Erythroblast (primary cell): ENCODE measurements around the gene SP3.
"Not testable (repeated sequence)": the region's sequence is repeated elsewhere in the genome, so short reads cannot be mapped to it uniquely, and the experiment has no call there.

Experiments
- DNase-seq, 2 experiments: peaks; one replicate each; lab custom pipeline; 2025; lab: John Stamatoyannopoulos, UW
- GATA1 ChIP-seq: IDR thresholded peaks from 2 replicates; pipeline ENCODE4 v1.6.1; 2011; ENCODE audit warnings: low read depth, mild to moderate bottlenecking, control low read depth, low read length, moderate library complexity
- POLR2A ChIP-seq: IDR thresholded peaks from 2 replicates; pipeline ENCODE4 v1.6.1; 2011; ENCODE audit warnings: mild to moderate bottlenecking, low read length

Gene SP3

DNA sequence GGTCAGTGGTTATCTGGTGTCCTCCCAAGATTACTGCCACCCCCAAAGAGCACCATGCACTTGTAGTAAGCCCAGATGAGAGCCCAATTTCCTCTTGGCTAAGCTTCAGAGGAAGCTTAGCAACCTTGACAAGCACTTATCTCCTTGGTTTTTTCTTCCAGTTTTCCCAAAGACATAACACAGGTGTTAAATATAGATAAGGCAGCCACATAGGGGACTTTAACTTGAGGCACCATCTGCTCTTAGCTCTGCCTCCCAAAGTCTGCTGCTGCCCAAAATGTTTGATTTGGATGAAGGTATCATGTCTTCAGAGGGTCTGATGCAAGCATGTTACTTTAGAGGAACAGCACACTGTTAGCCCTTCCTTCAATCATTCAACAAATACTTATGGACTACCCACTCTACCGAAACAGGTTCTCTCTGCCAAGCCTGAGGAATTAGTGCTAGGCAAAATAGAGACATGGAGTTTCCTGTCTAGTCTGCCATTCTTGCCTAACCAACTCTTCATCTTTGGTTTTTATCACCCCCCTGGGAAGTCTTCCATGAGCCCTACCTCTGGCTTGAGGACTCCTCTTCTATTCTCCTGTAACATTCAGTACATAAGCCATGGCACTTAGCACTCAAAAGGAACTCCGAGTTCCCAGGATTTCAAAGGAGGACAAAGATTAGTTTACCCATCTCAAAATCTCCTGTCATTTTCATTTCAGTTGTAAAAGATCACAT is 73.7 kb downstream of the SP3 start:
- TF ChIP-seq GATA1 (no peak), POLR2A (no peak)
- peak; percentile 36 to 58 for DNase-seq

DNA sequence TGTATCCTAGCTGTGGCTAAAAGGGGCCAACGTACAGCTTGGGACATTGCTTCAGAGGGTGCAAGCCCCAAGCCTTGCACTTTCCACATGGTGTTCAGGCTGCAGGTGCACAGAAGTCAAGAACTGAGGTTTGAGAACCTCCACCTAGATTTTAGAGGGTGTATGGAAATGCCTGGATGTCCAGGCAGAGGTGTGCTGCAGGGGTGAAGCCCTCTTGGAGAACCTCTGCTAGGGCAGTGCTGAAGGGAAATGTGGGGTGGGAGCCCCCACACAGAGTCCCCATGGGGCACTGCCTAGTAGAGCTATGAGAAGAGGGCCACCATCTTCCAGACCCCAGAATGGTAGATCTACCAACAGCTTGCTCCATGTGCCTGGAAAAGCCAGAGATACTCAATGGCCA is 75.7 kb downstream of the SP3 start:
- DNase-seq: not testable (repeated sequence)

DNA sequence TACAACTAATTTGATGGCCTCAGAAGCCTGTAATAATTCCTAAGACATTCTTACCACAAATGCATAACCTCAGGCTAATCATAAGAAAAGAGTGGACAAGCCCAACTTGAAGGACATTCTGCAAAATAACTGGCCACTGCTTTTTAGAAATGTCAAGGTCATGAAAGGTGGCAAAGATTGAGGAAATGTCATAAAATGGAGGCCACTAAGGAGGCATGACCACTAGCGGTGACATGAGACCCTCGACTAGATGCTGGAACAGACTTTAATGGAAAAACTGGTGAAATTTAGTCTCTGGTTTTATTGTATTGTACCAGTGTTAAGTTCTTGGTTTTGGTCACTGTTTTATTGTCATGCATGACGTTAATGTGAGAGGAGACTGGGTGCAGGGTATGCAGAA is 78.6 kb downstream of the SP3 start:
- TF ChIP-seq POLR2A (no peak), GATA1 (no peak)
- DNase-seq: no peak

DNA sequence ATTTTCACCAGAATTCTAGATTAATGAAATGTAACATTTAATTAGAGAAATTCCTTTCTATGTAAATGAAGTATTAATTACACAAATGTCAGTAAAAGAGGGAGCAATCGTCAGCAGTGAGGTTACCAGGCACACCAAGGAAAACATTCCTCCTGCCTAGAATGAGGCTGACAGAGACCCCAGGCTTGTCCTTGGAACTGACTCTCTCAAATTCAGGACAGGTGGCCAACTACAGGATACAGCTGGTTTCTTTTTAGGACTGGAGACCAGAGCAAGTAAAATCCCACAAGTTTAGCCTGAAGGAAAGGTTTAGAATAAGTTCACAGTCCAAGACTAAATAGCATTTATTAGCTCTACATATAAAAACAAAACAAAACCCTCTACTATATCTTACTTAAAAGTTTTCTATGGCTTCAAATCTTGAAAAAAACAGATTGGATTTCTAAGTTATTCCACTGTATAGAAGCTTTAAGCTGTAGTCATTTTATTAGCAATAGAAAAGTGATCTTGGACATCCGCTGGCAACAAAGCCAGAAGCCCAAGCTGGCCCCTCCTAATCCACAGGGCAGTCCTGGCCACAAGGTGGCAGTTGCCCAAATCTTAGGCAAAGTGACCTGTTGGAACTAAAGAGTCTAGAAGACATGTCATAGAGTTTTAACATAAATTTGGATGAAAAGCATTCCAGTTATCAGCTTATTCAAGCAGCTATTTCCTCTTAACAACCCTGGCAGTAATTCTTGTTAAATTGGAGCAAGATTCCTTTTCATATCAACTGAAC is 81.0 kb downstream of the SP3 start:
- peak; percentile 43 to 63 for DNase-seq
- TF ChIP-seq POLR2A (no peak), GATA1 (no peak)

DNA sequence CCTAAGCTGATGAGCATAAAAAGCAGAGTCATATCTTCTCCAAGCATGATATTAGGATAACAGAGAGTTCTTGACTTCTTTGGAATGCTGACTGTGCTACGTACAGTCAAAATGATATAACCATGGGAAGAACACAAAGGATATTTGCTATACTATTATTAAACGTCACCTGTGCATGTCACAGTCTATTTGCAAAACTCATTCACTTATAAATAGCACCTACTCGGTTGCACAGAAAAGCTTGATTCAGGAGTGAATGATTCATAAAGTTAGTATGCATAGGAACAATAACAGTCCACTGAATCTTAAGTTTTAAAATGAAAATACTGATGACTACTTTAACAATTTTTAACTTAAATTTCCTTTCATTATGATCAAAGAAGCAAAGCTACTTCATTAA is 83.3 kb downstream of the SP3 start:
- TF ChIP-seq POLR2A (no peak), GATA1 (no peak)
- DNase-seq: no peak

DNA sequence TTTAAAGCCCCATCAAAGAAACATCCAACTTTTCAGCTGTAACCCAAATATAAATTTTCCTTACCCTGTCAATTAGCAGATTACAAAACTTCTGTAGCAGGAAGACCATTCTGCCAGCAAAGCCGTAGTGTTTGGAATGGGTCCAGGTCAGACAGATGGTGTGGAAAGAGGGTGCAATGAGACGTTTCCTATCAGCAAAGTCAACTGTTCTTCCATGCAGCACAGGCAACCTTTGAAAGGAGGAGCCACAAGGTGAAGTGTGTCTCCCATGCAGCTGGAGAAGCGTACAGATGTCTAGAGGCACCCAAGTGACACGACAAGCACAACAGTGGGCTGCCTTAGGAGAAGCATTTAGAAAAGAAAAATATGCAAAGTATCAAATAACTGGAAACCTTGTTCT is 83.7 kb downstream of the SP3 start:
- DNase-seq: no peak
- TF ChIP-seq GATA1: no peak
- no peak for TF ChIP-seq POLR2A

DNA sequence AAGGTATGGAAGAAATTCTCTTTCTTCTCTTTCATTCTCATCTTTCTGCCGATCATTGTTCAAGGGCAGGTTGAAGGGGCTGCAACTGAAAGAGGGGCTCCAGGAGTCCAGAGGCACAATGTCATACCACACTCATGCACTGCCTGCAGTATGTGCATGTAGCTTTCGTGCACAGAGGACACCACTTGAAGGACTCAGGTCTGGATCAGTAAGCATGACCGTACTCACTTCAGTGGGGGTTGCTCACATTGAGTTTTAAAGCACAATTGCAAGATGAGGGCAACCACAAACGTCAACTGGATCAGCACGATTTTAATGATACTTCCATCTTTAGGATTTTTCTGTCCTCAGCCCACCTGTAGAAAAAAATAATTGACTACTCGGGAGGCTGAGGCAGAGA is 84.6 kb downstream of the SP3 start:
- no peak for DNase-seq
- no peak for TF ChIP-seq POLR2A
- no peak for TF ChIP-seq GATA1

DNA sequence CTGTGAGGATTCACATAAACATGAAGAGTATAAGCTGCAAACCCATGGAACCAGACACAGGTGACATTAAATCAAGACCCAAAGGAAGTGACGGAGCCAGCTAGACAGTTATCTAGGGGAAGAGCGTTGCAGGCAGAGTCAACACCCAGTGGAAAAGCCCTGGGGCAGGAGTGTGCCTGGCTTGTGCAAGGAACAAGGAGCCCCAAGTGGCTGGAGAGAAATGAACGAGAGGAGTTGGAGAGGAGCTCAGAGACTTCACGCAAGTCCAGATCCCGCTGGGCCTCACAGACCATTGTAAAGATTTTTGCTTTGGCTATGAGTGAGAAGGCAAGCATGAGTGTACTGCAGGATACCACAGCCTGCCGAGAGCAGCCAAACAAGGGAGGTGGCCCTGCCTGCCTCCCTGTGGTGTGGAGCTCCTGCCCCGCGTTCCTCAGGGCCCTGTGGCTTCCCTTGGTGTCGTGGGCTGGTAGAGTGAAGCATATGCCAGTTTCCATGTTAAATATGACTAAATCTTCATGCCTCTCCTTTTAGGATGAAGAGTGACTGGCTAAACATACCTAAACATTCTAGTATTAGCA is 88.2 kb downstream of the SP3 start:
- TF ChIP-seq GATA1 (no peak), POLR2A (no peak)
- DNase-seq: no peak

DNA sequence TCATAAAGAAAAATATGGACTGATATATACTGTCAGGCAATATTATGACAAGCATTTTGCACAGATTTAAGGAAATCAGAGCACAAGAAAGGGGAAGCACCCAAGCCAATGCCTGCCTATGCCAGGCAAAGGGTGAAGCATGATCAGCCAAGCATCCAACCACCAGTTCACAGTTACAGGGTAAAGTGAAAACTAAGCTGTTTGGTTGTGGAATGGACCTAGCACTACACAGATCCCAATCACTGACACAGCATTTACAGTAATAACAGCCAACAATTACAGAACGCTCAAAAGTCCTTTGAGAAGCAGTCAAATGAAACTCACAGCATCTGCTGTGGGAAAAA is 90.3 kb downstream of the SP3 start:
- TF ChIP-seq GATA1 (no peak), POLR2A (no peak)
- no peak for DNase-seq

DNA sequence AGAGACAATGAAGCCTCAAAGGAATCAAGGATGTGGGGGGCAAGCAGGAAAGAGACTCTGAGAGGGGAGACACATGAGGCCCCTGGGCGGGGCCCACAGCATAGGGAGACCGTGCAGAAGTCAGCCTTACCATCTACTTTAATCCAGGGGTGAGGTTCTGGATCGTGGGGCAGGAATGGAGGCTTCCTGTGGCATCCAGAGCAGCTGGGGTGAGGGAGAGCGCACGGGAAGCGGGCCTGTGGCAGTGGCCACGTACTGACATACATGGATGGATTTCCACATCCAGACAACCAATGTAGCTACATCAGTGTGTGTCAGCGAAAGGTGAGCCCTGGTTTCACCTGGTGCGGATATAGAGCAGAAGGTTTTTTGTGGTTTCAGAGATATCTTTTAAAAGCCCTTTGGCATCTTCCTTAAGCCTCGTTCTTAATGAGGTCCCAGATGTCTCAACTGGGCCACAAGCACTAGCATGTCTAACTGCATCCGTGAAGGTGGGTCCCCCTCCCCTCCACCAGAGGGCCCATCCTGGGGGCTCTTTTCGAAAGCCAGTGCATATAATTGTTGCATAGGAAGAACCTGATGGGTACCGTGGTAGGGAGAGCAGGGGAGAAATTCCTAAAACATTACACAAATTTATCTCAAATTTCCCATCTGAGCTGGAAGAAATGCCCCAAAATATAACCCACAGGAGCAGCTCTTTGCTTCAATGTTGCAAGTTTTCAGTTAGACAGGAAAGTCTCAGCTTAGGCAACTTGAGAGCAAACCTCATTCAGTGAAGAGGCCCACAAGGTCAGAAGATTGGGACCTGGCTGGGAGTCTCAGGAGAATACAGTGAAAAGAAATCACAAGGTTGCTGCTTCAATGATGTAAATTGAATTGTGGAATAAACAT is 90.9 kb downstream of the SP3 start:
- no peak for TF ChIP-seq GATA1
- no peak for TF ChIP-seq POLR2A
- DNase-seq: no peak

DNA sequence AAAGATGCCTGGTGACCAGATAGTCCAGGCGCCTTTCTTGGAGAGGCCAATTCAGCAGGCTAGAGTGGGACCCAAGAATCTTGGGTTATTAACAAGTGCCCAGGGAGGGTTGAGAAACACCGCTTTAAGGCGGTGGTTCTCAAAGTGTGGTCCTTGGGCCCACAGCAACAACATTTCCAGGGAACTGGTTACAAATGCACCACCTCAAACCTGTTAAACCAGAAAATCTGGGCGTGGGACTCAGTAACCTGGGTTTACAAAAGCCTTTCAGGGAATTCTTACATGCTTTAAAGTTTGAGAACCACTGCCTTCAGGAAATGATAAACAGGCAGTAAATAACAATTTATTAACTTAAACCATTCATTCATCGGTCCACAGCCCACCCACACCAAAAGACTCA is 92.5 kb downstream of the SP3 start:
- no peak for TF ChIP-seq POLR2A
- DNase-seq: no peak

DNA sequence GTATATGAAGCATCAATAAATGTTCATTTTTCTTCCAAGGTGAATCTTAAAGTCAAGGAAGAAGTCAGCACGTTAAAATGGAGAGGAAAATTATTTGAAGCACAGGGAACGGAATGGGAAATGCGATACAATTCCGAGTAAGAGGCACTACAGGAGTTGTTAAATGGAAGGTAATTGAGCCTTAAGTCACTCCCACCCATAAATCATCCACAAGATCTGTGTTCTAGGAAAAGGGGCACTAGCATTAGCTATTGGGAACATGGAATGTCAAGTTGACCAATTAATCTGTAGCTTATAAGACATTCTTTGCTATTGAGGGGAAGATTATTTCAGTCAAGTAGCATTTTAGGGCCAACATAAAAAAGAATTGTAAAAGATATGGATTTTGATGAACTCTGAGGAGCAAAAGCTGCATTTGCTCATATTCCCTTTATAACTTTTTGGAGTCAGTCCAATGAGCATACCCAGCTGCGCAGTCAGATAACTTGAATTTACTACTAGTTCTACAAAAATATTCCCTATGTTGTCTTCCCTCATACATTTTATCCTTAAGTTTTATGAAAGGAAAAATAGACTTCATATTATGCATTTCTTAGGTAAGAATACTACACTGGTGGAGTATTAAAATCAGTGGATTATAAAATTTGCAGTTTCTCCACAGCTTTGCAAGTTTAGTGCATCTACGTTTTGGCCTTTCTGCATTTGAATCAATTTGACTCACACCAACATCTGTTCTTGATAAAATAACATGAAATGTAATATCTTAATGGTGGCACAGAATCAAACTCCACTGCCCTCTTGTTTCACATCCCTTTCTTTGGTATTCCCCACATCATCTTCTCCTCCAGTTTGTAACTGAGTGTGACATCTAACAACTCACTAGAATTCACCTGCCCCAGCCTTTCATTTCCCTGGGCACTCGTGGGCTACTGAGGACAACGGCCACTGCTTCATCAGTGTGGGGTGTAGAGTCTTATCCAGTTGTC is 95.6 kb downstream of the SP3 start:
- DNase-seq: no peak
- TF ChIP-seq GATA1 (no peak), POLR2A (no peak)

DNA sequence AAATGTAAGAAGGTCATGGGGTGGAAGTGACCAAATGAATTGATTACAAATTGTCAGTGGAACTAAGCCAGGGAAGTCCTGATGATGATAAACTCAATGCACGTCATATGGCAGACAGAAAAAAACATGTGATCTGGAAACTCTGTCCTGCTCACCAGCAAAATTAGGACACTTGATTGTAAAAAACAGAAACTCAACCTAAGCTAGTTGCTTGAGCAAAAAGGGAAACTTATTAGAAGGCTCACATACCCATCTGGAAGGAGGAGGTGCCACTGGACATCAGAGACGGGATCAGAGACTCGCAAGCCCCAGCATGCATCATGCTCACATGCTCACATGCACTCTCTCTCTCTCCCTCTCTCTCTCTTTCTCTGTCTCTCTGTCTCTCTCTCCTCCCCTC is 96.8 kb downstream of the SP3 start:
- TF ChIP-seq GATA1: no peak
- no peak for TF ChIP-seq POLR2A
- DNase-seq: no peak
